ENCODE measurements around the gene ZGPAT. TPM values are rescaled to one million over a fixed set of nuclear protein-coding genes. Genes with fewer than 3 reads are reported as not detected.

The ZGPAT gene
- total RNA-seq, 1 donor from 2014 or later, result 25.5 TPM

DNA sequence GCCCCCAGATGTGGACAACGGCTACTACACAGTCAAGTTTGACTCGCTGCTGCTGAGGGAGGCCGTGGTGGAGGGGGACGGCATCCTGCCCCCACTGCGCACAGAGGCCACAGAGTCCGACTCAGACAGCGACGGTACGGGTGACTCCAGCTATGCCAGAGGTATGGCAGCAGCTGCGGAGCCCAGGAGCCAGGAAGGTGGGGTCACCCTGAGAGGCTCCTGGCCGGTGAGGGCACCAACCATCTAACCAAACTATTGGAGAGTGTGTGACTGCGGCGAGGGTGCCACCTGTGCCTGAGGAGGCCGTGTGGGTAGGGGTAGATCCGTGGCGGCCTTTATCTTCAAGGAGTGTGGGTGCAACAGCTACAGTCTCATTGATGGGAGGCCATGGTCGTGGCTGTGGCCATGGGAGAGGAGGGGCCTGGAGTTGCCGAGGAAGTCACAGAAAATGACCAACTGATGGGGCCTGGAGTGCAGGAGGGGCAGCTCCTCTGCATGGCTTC, 25.8 kb downstream of the ZGPAT start:
- Histone ChIP-seq H3K36me3 (ENCODE audit: control insufficient read depth, insufficient read depth, low read length) (peaks cover 11% of the 10 kb centered on the region), H3K4me3 (ENCODE audit: low read depth, low read length) (no peak overlapping the region), H3K27me3 (ENCODE audit: control insufficient read depth, insufficient read depth, low read length) (no peaks in the 10 kb centered on the region)
- DNase-seq (ENCODE audit: low read depth) (no peak), FAIRE-seq (no peak)
- TF ChIP-seq, protein P1, sequence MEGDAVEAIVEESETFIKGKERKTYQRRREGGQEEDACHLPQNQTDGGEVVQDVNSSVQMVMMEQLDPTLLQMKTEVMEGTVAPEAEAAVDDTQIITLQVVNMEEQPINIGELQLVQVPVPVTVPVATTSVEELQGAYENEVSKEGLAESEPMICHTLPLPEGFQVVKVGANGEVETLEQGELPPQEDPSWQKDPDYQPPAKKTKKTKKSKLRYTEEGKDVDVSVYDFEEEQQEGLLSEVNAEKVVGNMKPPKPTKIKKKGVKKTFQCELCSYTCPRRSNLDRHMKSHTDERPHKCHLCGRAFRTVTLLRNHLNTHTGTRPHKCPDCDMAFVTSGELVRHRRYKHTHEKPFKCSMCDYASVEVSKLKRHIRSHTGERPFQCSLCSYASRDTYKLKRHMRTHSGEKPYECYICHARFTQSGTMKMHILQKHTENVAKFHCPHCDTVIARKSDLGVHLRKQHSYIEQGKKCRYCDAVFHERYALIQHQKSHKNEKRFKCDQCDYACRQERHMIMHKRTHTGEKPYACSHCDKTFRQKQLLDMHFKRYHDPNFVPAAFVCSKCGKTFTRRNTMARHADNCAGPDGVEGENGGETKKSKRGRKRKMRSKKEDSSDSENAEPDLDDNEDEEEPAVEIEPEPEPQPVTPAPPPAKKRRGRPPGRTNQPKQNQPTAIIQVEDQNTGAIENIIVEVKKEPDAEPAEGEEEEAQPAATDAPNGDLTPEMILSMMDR (IDR thresholded peaks at IDR 0.05; ENCODE audit: insufficient read depth, low read length, severe bottlenecking), result no peak

DNA sequence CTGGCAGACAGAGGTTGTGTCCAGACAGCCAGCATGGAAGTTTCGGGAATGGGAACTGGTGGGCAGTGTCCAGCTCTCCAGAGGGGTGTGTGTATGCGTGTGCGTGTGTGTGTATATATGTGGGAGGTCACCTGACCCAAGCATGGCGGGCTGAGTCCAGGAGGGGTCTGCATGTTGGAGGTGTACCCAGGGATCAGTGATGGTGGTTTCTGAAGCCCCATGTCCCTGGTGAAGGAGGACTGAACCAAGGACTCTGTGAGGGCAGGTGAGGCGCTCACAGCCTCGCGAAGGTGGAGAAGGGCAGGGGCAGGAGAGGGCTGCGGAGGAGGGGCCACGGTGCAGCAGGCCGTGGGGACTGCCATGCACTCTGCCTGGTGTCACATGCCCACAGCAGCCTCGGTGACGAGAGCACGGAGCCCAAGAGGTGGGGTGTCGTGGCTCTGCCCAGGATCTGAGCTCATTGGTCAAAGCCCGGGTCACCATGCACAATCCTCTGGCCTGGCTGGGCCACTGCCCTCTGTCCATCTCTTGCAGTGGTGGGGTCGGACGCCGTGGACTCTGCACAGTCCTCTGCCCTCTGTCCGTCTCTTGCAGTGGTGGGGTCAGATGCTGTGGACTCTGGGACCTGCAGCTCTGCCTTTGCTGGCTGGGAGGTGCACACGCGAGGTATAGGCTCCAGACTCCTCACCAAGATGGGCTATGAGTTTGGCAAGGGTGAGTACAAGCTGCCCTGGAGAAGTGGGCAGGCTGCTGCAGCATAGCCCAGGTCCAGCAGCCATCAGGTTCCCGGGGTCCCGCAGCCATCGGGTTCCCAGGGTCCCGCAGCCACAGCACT, 26.5 kb downstream of the ZGPAT start:
- FAIRE-seq (no peak), DNase-seq (ENCODE audit: low read depth) (no peak)
- TF ChIP-seq, protein P1 (IDR thresholded peaks at IDR 0.05; ENCODE audit: insufficient read depth, low read length, severe bottlenecking), result no peak
- peaks cover 11% of the 10 kb centered on the region for H3K36me3 ChIP-seq (ENCODE audit: control insufficient read depth, insufficient read depth, low read length)
- H3K4me3 ChIP-seq (ENCODE audit: low read depth, low read length), result no peak overlapping the region
- no peaks in the 10 kb centered on the region for H3K27me3 ChIP-seq (ENCODE audit: control insufficient read depth, insufficient read depth, low read length)

DNA sequence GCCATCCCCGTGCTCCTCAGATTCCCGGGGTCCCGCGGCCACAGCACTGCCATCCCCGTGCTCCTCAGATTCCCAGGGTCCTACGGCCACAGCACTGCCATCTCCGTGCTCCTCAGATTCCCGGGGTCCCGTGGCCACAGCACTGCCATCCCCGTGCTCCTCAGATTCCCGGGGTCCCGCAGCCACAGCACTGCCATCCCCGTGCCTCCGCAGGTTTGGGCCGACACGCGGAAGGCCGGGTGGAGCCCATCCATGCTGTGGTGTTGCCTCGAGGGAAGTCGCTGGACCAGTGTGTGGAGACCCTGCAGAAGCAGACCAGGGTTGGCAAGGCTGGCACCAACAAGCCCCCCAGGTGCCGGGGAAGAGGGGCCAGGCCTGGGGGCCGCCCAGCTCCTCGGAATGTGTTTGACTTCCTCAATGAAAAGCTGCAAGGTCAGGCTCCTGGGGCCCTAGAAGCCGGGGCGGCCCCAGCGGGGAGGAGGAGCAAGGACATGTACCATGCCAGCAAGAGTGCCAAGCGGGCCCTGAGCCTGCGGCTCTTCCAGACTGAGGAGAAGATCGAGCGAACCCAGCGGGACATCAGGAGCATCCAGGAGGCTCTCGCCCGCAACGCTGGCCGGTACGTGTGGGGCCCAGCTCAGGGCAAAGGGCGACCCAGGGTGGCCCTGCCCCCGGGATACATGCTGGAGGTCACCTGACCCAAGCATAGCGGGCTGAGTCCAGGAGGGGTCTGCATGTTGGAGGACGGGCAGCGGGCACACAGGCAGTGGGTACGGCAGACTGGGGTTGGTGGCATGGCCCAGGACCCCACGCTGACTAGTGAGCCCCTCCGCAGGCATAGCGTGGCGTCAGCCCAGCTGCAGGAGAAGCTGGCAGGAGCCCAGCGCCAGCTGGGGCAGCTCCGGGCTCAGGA, 27.4 kb downstream of the ZGPAT start:
- no peak overlapping the region for H3K4me3 ChIP-seq (ENCODE audit: low read depth, low read length)
- peaks cover 11% of the 10 kb centered on the region for H3K36me3 ChIP-seq (ENCODE audit: control insufficient read depth, insufficient read depth, low read length)
- DNase-seq (ENCODE audit: low read depth) (no peak), FAIRE-seq (no peak)
- no peaks in the 10 kb centered on the region for H3K27me3 ChIP-seq (ENCODE audit: control insufficient read depth, insufficient read depth, low read length)
- TF ChIP-seq, protein P1 (IDR thresholded peaks at IDR 0.05; ENCODE audit: insufficient read depth, low read length, severe bottlenecking), result no peak

DNA sequence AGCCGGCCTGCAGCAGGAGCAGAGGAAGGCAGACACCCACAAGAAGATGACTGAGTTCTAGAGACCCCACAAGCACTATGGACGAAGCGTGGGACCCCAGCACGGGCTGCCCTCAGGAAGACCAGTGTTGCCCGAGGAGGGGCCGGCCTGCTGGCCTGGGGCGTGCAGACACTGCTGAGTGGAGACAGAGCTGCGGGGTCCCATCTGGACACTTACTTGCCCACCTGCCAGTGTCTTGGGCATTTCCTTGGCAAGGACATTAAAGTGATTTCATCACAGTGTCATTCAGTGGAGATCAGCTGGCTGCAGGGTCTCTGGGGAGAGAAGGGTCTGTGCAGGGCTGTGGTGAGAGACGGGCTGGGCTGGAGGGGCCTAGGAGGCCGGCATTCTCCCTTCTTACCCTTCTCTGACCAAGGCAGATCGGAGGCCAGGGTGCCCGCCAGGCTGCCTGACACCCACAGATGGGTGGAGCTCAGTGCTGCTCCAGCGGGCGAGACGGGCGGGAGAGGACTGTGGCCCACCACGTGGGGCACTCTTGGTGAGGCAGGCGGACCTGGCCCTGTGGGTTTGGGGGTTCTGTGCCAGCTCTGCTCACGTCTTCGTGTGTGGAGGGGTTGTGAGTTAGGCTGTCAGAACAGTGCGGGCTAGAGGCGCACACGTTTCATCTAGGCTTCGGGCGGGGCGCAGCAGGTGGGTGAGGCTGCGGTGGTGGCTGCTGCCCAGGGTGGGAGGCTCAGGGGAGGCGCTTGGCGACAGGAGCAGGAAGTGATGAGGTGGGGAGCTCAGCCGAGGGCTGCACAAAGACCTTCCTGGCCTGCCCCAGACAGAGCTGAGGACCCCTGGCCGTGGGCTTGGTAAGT, 28.2 kb downstream of the ZGPAT start, which contains the start of gene LIME1:
Gene LIME1, plus strand, starts transcription at position 806 of the 860 bp plus-strand sequence. CDS start 886 bp downstream, outside the sequence.
- FAIRE-seq (no peak), DNase-seq (ENCODE audit: low read depth) (no peak)
- Histone ChIP-seq H3K4me3 (ENCODE audit: low read depth, low read length) (no peak within 1 kb of the TSS), H3K27me3 (ENCODE audit: control insufficient read depth, insufficient read depth, low read length) (no peaks in the 10 kb centered on the region), H3K36me3 (ENCODE audit: control insufficient read depth, insufficient read depth, low read length) (peaks cover 10% of the 10 kb centered on the region)
- TF ChIP-seq, protein P1 (IDR thresholded peaks at IDR 0.05; ENCODE audit: insufficient read depth, low read length, severe bottlenecking), result no peak
